Measurements from ENCODE around the gene PRAMEF1. TPM values are rescaled to one million over a fixed set of nuclear protein-coding genes. Genes with fewer than 3 reads are reported as not detected.

The PRAMEF1 gene
- total and polyA plus RNA-seq, 10 donors: not detected

DNA sequence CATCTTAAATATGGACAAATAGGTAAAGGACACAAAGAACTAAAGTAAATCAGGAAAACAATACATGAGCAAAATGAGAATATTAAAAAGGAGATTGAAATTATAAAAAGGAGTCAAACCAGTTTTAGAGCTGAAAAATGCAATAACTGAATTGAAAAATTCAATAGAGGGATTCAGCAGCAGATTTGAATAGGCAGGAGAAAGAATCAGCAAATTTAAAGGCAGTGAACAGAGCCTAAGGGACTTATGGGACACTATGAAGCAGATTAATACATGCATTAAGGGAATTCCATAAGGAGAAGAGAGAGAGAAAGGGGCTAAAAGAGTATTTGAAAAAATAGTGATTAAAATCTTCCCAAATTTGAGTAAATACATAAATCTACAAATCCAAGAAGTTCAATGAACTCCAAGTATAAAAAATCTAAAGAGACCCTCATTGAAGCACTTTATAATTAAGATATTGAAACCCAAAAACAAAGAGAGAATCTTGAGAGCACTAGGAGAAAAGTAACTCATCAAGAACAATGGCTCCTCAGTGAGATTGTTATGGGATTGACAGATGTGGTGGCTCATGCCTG, 42.3 kb upstream of the PRAMEF1 start:
- TF ChIP-seq POLR2AphosphoS5 (IDR thresholded peaks at IDR 0.05): no peak
- TF ChIP-seq, protein P1, sequence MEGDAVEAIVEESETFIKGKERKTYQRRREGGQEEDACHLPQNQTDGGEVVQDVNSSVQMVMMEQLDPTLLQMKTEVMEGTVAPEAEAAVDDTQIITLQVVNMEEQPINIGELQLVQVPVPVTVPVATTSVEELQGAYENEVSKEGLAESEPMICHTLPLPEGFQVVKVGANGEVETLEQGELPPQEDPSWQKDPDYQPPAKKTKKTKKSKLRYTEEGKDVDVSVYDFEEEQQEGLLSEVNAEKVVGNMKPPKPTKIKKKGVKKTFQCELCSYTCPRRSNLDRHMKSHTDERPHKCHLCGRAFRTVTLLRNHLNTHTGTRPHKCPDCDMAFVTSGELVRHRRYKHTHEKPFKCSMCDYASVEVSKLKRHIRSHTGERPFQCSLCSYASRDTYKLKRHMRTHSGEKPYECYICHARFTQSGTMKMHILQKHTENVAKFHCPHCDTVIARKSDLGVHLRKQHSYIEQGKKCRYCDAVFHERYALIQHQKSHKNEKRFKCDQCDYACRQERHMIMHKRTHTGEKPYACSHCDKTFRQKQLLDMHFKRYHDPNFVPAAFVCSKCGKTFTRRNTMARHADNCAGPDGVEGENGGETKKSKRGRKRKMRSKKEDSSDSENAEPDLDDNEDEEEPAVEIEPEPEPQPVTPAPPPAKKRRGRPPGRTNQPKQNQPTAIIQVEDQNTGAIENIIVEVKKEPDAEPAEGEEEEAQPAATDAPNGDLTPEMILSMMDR (IDR thresholded peaks at IDR 0.05 in 8 of 11, conservative IDR thresholded peaks at IDR 0.05 in 3 of 11): no peak
- no peak for TF ChIP-seq POLR2A (IDR thresholded peaks at IDR 0.05)
- Histone ChIP-seq H3K36me3 (no peaks in the 10 kb centered on the region), H3K27me3 (replicated peaks in 1 of 7) (peaks cover 0 to 58% (median 0%) of the 10 kb centered on the region in 7 donors), H3K4me1 (no peaks in the 10 kb centered on the region), H3K27ac (no peak overlapping the region), H3K4me3 (no peak overlapping the region), H3K9me3 (peaks cover 5 to 43% (median 36%) of the 10 kb centered on the region in 8 donors)
- intact Hi-C loops (cut with DNase I; ENCODE audit: low total_unique reads): no loop called here
- no peak for DNase-seq

DNA sequence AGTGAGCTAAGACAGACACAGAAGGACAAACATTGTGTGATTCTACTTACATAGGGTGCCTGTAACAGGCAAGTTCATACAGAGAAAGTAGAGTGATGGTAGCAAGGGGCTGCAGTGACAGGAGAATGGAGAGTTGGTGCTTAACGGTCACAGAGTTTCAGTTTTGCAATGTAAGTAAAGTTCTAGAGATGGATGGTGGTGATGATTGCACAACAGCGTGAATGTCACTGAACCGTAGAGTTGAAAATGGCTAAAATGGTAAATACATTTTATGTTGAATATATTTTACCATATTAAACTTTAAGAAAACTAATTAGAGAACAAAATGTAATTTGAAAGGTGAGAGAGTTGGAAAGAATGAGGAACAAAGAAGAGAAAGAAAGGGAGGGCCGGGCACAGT, 36.5 kb upstream of the PRAMEF1 start:
- intact Hi-C loops (cut with DNase I; ENCODE audit: low total_unique reads): no loop called here
- Histone ChIP-seq H3K4me3 (no peak overlapping the region), H3K27me3 (replicated peaks in 1 of 7) (peaks cover 0 to 56% (median 0%) of the 10 kb centered on the region in 7 donors), H3K4me1 (no peaks in the 10 kb centered on the region), H3K9me3 (peaks cover 5 to 12% (median 10%) of the 10 kb centered on the region in 8 donors), H3K36me3 (no peaks in the 10 kb centered on the region), H3K27ac (no peak overlapping the region)
- no peak for DNase-seq
- 80 to 86% (median 83%) methylated on average over 4 of the region's 4 CpGs for WGBS, 5 donors
- TF ChIP-seq POLR2A (IDR thresholded peaks at IDR 0.05): no peak
- TF ChIP-seq, protein P1 (IDR thresholded peaks at IDR 0.05 in 8 of 11, conservative IDR thresholded peaks at IDR 0.05 in 3 of 11): no peak
- no peak for TF ChIP-seq POLR2AphosphoS5 (IDR thresholded peaks at IDR 0.05)

DNA sequence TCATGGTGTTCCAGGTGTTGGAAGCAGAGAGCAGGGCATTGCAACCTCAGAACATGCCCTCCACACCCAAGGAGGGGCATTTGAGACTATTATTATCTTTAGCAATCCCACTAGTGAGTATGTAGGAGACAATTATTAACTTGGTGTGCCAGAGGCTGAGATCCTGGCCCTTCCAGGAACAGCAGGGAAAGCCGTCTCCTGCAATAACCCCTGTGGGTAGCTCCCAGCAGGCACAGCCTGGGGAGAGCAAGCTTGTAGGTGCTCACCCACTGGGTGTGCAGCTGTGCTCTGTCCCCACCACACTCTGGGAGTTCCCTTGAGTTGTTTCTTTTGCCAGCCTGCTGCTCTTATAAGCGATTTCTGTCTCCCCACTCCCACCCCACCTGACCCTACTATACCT, 34.9 kb upstream of the PRAMEF1 start:
- H3K36me3 ChIP-seq: no peaks in the 10 kb centered on the region
- H3K27me3 ChIP-seq (replicated peaks in 1 of 7): peaks cover 0 to 57% (median 0%) of the 10 kb centered on the region in 7 donors
- H3K9me3 ChIP-seq: no peaks in the 10 kb centered on the region
- no peaks in the 10 kb centered on the region for H3K4me1 ChIP-seq
- no peak for TF ChIP-seq POLR2A (IDR thresholded peaks at IDR 0.05)
- no peak for TF ChIP-seq POLR2AphosphoS5 (IDR thresholded peaks at IDR 0.05)
- TF ChIP-seq, protein P1 (IDR thresholded peaks at IDR 0.05 in 8 of 11, conservative IDR thresholded peaks at IDR 0.05 in 3 of 11): no peak
- DNase-seq: no peak
- no peak overlapping the region for H3K27ac ChIP-seq
- H3K4me3 ChIP-seq: no peak overlapping the region
- intact Hi-C loops (cut with DNase I; ENCODE audit: low total_unique reads): no loop called here
- 53 to 77% (median 64%) methylated on average over 2 of the region's 2 CpGs for WGBS, 5 donors

DNA sequence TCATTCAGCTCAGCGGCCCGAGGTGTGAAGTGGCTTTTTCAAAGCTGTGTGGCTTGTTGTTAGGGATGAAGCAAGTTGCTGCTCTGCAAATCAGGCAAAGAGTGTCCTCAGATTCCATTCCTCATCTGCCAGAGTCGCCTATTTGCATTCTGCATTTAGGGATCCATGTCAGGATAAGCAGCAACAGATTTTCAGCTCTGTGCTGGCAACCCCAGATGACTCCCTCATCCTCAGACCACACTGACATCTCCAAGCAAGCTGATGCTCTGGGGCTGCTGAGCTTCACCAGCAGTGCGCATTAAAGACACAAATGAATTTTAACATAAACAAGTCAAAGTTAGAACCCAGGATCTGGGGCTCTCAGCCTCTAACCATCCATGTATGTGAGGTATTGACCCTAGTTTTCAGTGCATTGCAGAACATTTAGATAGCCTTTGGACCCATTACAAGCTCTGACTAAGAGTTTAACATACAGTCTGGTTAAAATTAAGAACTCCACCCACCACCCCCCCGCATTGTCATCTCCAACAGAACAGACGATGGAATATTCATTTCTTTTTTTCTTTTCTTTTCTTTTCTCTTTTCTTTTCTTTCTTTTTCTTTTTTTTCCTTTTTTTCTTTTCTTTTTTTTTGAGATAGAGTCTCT, 34.3 kb upstream of the PRAMEF1 start:
- Histone ChIP-seq H3K27ac (no peak overlapping the region), H3K27me3 (replicated peaks in 1 of 7) (peaks cover 0 to 55% (median 0%) of the 10 kb centered on the region in 7 donors), H3K36me3 (no peaks in the 10 kb centered on the region), H3K4me3 (no peak overlapping the region), H3K4me1 (no peaks in the 10 kb centered on the region), H3K9me3 (no peaks in the 10 kb centered on the region)
- DNase-seq: no peak
- 76 to 88% (median 77%) methylated on average over 6 of the region's 6 CpGs for WGBS, 5 donors
- intact Hi-C loops (cut with DNase I; ENCODE audit: low total_unique reads): no loop called here
- TF ChIP-seq POLR2A (IDR thresholded peaks at IDR 0.05) (no peak), POLR2AphosphoS5 (IDR thresholded peaks at IDR 0.05) (no peak)
- TF ChIP-seq, protein P1 (IDR thresholded peaks at IDR 0.05 in 8 of 11, conservative IDR thresholded peaks at IDR 0.05 in 3 of 11): no peak
